SU-DHL-6 (cell line): ENCODE results near the gene SYTL5.

Source experiments
- H2AFZ ChIP-seq: fragments of 200-600 bp; sonication (generic); 2 replicates; pipeline ENCODE4 v1.6.1; 2014; ENCODE audit warnings: low read depth, mild to moderate bottlenecking, moderate library complexity, mixed read lengths, antibody characterized with exemption, low read length; ENCODE audit not compliant: severe bottlenecking
- H3F3A ChIP-seq: fragments of 200-600 bp; shearing (Covaris generic); 2 replicates; pipeline ENCODE4 v1.6.0; 2016; ENCODE audit warnings: antibody characterized with exemption, mild to moderate bottlenecking; ENCODE audit not compliant: insufficient read depth
- H3K27ac ChIP-seq: fragments of 200-600 bp; sonication (generic); 2 replicates; pipeline ENCODE4 v1.5.1; 2016; ENCODE audit warnings: low read depth, mild to moderate bottlenecking, low read length, moderate library complexity, mixed read lengths
- H3K27me3 ChIP-seq: fragments of 200-600 bp; sonication (generic), shearing (Covaris generic); 2 replicates; pipeline ENCODE4 v1.6.0; 2014; ENCODE audit warnings: mild to moderate bottlenecking, low read length
- H3K36me3 ChIP-seq: fragments of 200-600 bp; sonication (generic); 2 replicates; pipeline ENCODE4 v1.6.1; 2014; ENCODE audit warnings: mild to moderate bottlenecking, low read length, mixed read lengths
- H3K4me2 ChIP-seq: fragments of 300-600, 200-600 bp; shearing (Covaris generic), sonication (generic); 2 replicates; pipeline ENCODE4 v1.6.0; 2014; ENCODE audit warnings: low read length, low read depth, mild to moderate bottlenecking; ENCODE audit not compliant: poor library complexity, severe bottlenecking
- H3K4me3 ChIP-seq: fragments of 200-600 bp; sonication (generic); 2 replicates; pipeline ENCODE4 v1.5.1; 2014; ENCODE audit warnings: antibody characterized with exemption, low read length, mild to moderate bottlenecking, mixed read lengths; ENCODE audit not compliant: insufficient read depth, poor library complexity, severe bottlenecking
- H3K79me2 ChIP-seq: fragments of 200-600 bp; sonication (generic); 2 replicates; pipeline ENCODE4 v1.6.1; 2014; ENCODE audit warnings: mild to moderate bottlenecking, low read length, moderate library complexity; ENCODE audit not compliant: insufficient read depth
- H3K9ac ChIP-seq: fragments of 200-600 bp; sonication (generic); 2 replicates; pipeline ENCODE4 v1.7.0; 2014; ENCODE audit warnings: mild to moderate bottlenecking, low read length
- H3K9me2 ChIP-seq: fragments of 200-600 bp; sonication (generic); replicated peaks from 2 replicates; pipeline ENCODE4 v1.6.1; 2014; ENCODE audit warnings: low read length; ENCODE audit not compliant: insufficient read depth
- H3K9me3 ChIP-seq: fragments of 200-600 bp; sonication (generic); 2 replicates; pipeline ENCODE4 v1.6.1; 2014; ENCODE audit warnings: low read length, mixed read lengths; ENCODE audit not compliant: insufficient read depth
- H4K20me1 ChIP-seq: fragments of 200-600 bp; sonication (generic); 2 replicates; pipeline ENCODE4 v1.6.1; 2014; ENCODE audit warnings: low read depth, mild to moderate bottlenecking, antibody characterized with exemption, low read length, moderate library complexity, mixed read lengths
- CTCF ChIP-seq: fragments of 200-600 bp; sonication (generic); IDR thresholded peaks from one replicate; pipeline ENCODE4 v1.5.1; 2017; ENCODE audit warnings: antibody characterized with exemption, mild to moderate bottlenecking, low read length, moderate library complexity; ENCODE audit not compliant: insufficient read depth, poor library complexity, severe bottlenecking
- EZH2phosphoT487 ChIP-seq: fragments of 200-600 bp; sonication (generic), shearing (Covaris generic); conservative IDR thresholded peaks from 2 replicates; pipeline ENCODE4 v1.6.1; 2018; ENCODE audit warnings: mild to moderate bottlenecking, antibody characterized with exemption, low read length, moderate library complexity, mixed read lengths

The SYTL5 gene

GRCh38 chrX:38085813-38086212, 79.5 kb downstream of the SYTL5 start:
- Histone ChIP-seq H3K27me3 (no peaks in the 10 kb centered on the region), H3K4me2 (no peak overlapping the region), H3K9me2 (no peaks in the 10 kb centered on the region), H3K79me2 (no peaks in the 10 kb centered on the region), H3K4me3 (no peak overlapping the region), H3F3A (no peaks in the 10 kb centered on the region), H3K36me3 (no peaks in the 10 kb centered on the region), H3K27ac (no peak overlapping the region), H3K9ac (no peak overlapping the region), H2AFZ (no peak overlapping the region), H3K9me3 (no peaks in the 10 kb centered on the region), H4K20me1 (no peaks in the 10 kb centered on the region)
- TF ChIP-seq EZH2phosphoT487 = no peak
- no peak for TF ChIP-seq CTCF

GRCh38 chrX:38086451-38087215, 80.3 kb downstream of the SYTL5 start:
- H3F3A ChIP-seq = no peaks in the 10 kb centered on the region
- no peak overlapping the region for H3K27ac ChIP-seq
- no peak overlapping the region for H2AFZ ChIP-seq
- H3K79me2 ChIP-seq = no peaks in the 10 kb centered on the region
- no peaks in the 10 kb centered on the region for H4K20me1 ChIP-seq
- no peaks in the 10 kb centered on the region for H3K9me2 ChIP-seq
- TF ChIP-seq EZH2phosphoT487 (no peak), CTCF (no peak)
- no peak overlapping the region for H3K4me3 ChIP-seq
- H3K9ac ChIP-seq = no peak overlapping the region
- H3K9me3 ChIP-seq = no peaks in the 10 kb centered on the region
- no peak overlapping the region for H3K4me2 ChIP-seq
- H3K27me3 ChIP-seq = no peaks in the 10 kb centered on the region
- H3K36me3 ChIP-seq = no peaks in the 10 kb centered on the region

DNA sequence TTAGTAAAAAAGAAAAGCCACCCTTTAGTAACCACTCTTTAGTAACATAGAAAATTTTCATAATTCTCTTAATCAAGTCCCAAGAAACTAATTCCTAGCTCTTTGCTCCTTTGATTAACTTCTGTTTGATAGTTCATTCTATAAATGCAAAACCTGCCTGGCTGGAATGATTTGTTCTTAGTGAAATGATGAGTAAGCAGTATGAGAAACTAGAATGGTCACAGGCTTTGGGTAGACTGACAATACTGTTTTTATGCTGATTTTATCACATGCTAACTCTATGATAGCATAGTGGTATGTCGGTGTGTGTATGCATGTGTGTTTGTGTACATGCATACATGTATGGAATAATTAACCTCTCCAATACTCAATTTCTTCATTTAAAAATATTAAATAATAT, 81.2 kb downstream of the SYTL5 start:
- no peaks in the 10 kb centered on the region for H3K36me3 ChIP-seq
- no peak overlapping the region for H3K4me3 ChIP-seq
- H3K27ac ChIP-seq = no peak overlapping the region
- no peak for TF ChIP-seq CTCF
- no peak overlapping the region for H3K4me2 ChIP-seq
- no peaks in the 10 kb centered on the region for H4K20me1 ChIP-seq
- H3F3A ChIP-seq = no peaks in the 10 kb centered on the region
- H3K9me2 ChIP-seq = no peaks in the 10 kb centered on the region
- H3K27me3 ChIP-seq = no peaks in the 10 kb centered on the region
- no peaks in the 10 kb centered on the region for H3K9me3 ChIP-seq
- H3K9ac ChIP-seq = no peak overlapping the region
- no peak overlapping the region for H2AFZ ChIP-seq
- no peaks in the 10 kb centered on the region for H3K79me2 ChIP-seq
